CD14-positive monocyte (primary cell): ENCODE data around the gene STRIP1. TPM values are rescaled to one million over a fixed set of nuclear protein-coding genes. Genes with fewer than 3 reads are reported as not detected.
A peak's percentile ranks its signal among the peaks of the same experiment; 100 is the strongest.

Experiments used
- DNase-seq, 3 donors: peaks; one replicate each; pipeline ENCODE4 v3.0.0-alpha.2; 2011 to 2022
- H2AFZ ChIP-seq: 2 replicates; pipeline ENCODE4 v1.6.0; 2012; ENCODE audit warnings: mild to moderate bottlenecking, low read depth, low read length, inconsistent platforms; ENCODE audit not compliant: insufficient read depth, poor library complexity, severe bottlenecking
- H3K27ac ChIP-seq, 2 donors: 1 replicate in 1 of 2; 2 replicates in 1 of 2; pipeline ENCODE4 v1.5.1; 2012 to 2013; ENCODE audit warnings: low read length in 2 of 2, control low read depth in 1 of 2, inconsistent platforms in 1 of 2, low read depth in 1 of 2, mild to moderate bottlenecking in 1 of 2
- H3K27me3 ChIP-seq, 2 donors: one replicate each; pipeline versions ENCODE4 v1.6.0 to v1.6.1; 2011 to 2013; ENCODE audit warnings: low read length in 2 of 2; ENCODE audit not compliant: control insufficient read depth in 2 of 2, insufficient read depth in 2 of 2
- H3K36me3 ChIP-seq, 2 donors: replicated peaks in 1 of 2; 1 replicate in 1 of 2; 2 replicates in 1 of 2; pipeline versions ENCODE4 v1.5.1 to v1.6.1; 2012 to 2013; ENCODE audit warnings: low read length in 2 of 2, control low read depth in 1 of 2, inconsistent platforms in 1 of 2, mild to moderate bottlenecking in 1 of 2; ENCODE audit not compliant: insufficient read depth in 2 of 2, control insufficient read depth in 1 of 2
- H3K4me1 ChIP-seq, 2 donors: 1 replicate in 1 of 2; 2 replicates in 1 of 2; pipeline versions ENCODE4 v1.5.1 to v1.6.1; 2012 to 2013; ENCODE audit warnings: low read length in 2 of 2, control low read depth in 1 of 2, inconsistent platforms in 1 of 2, mild to moderate bottlenecking in 1 of 2, moderate library complexity in 1 of 2; ENCODE audit not compliant: insufficient read depth in 2 of 2, control insufficient read depth in 1 of 2
- H3K4me2 ChIP-seq: replicated peaks from 2 replicates; pipeline ENCODE3; 2012; ENCODE audit warnings: low read length, moderate library complexity, mild to moderate bottlenecking; ENCODE audit not compliant: poor library complexity, severe bottlenecking; ENCODE audit errors: extremely low read depth
- H3K4me3 ChIP-seq, 3 experiments: fragments of 200-600 bp in 1 of 3; sonication (generic) in 1 of 3; replicated peaks in 1 of 3; 1 replicate in 2 of 3; 2 replicates in 1 of 3; pipeline ENCODE4 v1.5.1; 2011 to 2013; ENCODE audit warnings: low read length in 3 of 3, mild to moderate bottlenecking in 3 of 3, control low read depth in 2 of 3, low read depth in 2 of 3, inconsistent platforms in 1 of 3, moderate library complexity in 1 of 3
- H3K79me2 ChIP-seq: 2 replicates; pipeline ENCODE4 v1.6.0; 2012; ENCODE audit warnings: mild to moderate bottlenecking, control low read depth, inconsistent platforms, low read length, moderate library complexity; ENCODE audit not compliant: insufficient read depth
- H3K9ac ChIP-seq: 2 replicates; pipeline ENCODE4 v1.6.0; 2017; ENCODE audit warnings: low read length, mild to moderate bottlenecking; ENCODE audit not compliant: insufficient read depth, poor library complexity, severe bottlenecking
- H3K9me3 ChIP-seq, 2 donors: replicated peaks in 1 of 2; 1 replicate in 1 of 2; 2 replicates in 1 of 2; pipeline versions ENCODE4 v1.5.1 to v1.6.1; 2012 to 2013; ENCODE audit warnings: low read length in 2 of 2, control low read depth in 1 of 2; ENCODE audit not compliant: control insufficient read depth in 1 of 2, insufficient read depth in 1 of 2
- H4K20me1 ChIP-seq: 2 replicates; pipeline ENCODE4 v1.6.0; 2012; ENCODE audit warnings: mild to moderate bottlenecking, low read length, control low read depth, moderate library complexity; ENCODE audit not compliant: insufficient read depth
- H3K27ac Mint-ChIP-seq, 7 donors: one replicate each; pipeline ENCODE4 v1.8.0; 2020; ENCODE audit warnings: mild to moderate bottlenecking in 7 of 7, mixed read lengths in 7 of 7, moderate library complexity in 6 of 7, inconsistent platforms in 2 of 7
- H3K27me3 Mint-ChIP-seq, 3 donors: one replicate each; pipeline ENCODE4 v1.8.0; 2021 to 2022; ENCODE audit warnings: low read depth in 3 of 3, mild to moderate bottlenecking in 3 of 3, mixed read lengths in 3 of 3, moderate library complexity in 3 of 3, inconsistent platforms in 1 of 3
- H3K36me3 Mint-ChIP-seq, 2 donors: one replicate each; pipeline ENCODE4 v1.8.0; 2020; ENCODE audit warnings: mixed read lengths in 2 of 2, inconsistent platforms in 1 of 2, mild to moderate bottlenecking in 1 of 2
- H3K4me1 Mint-ChIP-seq: one replicate; pipeline ENCODE4 v1.8.0; 2020; ENCODE audit warnings: mild to moderate bottlenecking, mixed read lengths
- H3K4me3 Mint-ChIP-seq, 2 donors: one replicate each; pipeline ENCODE4 v1.8.0; 2020; ENCODE audit warnings: mild to moderate bottlenecking in 2 of 2, mixed read lengths in 2 of 2, moderate library complexity in 1 of 2
- H3K9me3 Mint-ChIP-seq, 7 donors: one replicate each; pipeline ENCODE4 v1.8.0; 2020 to 2022; ENCODE audit warnings: mixed read lengths in 7 of 7, mild to moderate bottlenecking in 6 of 7, moderate library complexity in 6 of 7, inconsistent platforms in 2 of 7
- WGBS: methylation state at CpG from one replicate; pipeline ENCODE4 v1.1.5; 2013; ENCODE audit warnings: missing lambda C conversion rate; ENCODE audit not compliant: insufficient coverage; 5-methylcytosine and 5-hydroxymethylcytosine counted together
- intact Hi-C, 2 donors: fragments of 100-400 bp; cut with micrococcal nuclease; formaldehyde crosslinking; loops; one replicate each; pipeline versions ENCODE4 v1.15.0 to v1.15.1; 2023
- polyA plus RNA-seq, 3 donors: library from polyadenylated mRNA; depleted of rRNA in 1 of 3; unstranded in 2 of 3; stranded (reverse) in 1 of 3; fragments of 300-500 nt in 2 of 3; fragments of >200 nt in 1 of 3; fragmentation: Illumina TruSeq in 2 of 3; gene quantifications; 1 replicate in 2 of 3; 2 replicates in 1 of 3; pipeline ENCODE4 v1.2.3, GENCODE V29; 2012 to 2021
- TF ChIP-seq, protein P1 (sequence below): fragments of 200-600 bp; IDR thresholded peaks from one replicate; pipeline ENCODE4 v1.8.0; 2022; ENCODE audit warnings: antibody characterized with exemption, mild to moderate bottlenecking

Gene STRIP1
- polyA plus RNA-seq, 3 donors: 8.9 to 33.6 (median 11.0) TPM

DNA sequence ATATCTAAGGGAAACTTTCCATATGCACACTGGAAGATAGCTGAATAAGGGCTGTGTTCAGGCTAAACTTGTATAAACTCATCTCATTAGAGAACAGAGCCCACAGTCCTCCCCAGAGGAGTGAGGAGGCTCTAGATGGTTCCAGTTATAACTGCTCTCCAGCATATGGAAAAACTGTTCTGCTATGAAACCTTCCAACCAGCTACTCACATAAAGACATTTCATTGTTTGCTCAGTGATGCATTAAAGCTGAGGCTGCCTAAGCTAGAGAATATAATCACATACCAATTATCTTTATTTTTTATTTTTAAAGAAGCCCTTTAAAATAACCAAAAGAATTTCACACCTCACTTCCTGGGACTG lies 36.6 kb upstream of the STRIP1 start:
- Histone ChIP-seq H3K27ac (no peak overlapping the region), H3K36me3 (peaks cover 5 to 23% of the 10 kb centered on the region in 2 donors), H3K9me3 (no peaks in the 10 kb centered on the region), H3K9ac (no peak overlapping the region), H3K27me3 (no peaks in the 10 kb centered on the region), H3K4me1 (peaks cover 4 to 6% of the 10 kb centered on the region in 2 donors), H3K79me2 (peaks cover 75% of the 10 kb centered on the region), H3K4me2 (no peak overlapping the region), H3K4me3 (no peak overlapping the region), H4K20me1 (peaks cover 78% of the 10 kb centered on the region), H2AFZ (no peak overlapping the region)
- TF ChIP-seq, protein P1, sequence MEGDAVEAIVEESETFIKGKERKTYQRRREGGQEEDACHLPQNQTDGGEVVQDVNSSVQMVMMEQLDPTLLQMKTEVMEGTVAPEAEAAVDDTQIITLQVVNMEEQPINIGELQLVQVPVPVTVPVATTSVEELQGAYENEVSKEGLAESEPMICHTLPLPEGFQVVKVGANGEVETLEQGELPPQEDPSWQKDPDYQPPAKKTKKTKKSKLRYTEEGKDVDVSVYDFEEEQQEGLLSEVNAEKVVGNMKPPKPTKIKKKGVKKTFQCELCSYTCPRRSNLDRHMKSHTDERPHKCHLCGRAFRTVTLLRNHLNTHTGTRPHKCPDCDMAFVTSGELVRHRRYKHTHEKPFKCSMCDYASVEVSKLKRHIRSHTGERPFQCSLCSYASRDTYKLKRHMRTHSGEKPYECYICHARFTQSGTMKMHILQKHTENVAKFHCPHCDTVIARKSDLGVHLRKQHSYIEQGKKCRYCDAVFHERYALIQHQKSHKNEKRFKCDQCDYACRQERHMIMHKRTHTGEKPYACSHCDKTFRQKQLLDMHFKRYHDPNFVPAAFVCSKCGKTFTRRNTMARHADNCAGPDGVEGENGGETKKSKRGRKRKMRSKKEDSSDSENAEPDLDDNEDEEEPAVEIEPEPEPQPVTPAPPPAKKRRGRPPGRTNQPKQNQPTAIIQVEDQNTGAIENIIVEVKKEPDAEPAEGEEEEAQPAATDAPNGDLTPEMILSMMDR: no peak
- Mint-ChIP-seq H3K4me1 (peaks cover 9% of the 10 kb centered on the region), H3K36me3 (peaks cover 9 to 17% of the 10 kb centered on the region in 2 donors), H3K4me3 (no peak overlapping the region), H3K27me3 (peaks cover 0 to 2% (median 0%) of the 10 kb centered on the region in 3 donors), H3K9me3 (no peaks in the 10 kb centered on the region), H3K27ac (peak overlapping the region in 3 of 7 donors; percentile 31 to 49 (median 33))
- intact Hi-C loops: no loop called here
- no peak for DNase-seq

DNA sequence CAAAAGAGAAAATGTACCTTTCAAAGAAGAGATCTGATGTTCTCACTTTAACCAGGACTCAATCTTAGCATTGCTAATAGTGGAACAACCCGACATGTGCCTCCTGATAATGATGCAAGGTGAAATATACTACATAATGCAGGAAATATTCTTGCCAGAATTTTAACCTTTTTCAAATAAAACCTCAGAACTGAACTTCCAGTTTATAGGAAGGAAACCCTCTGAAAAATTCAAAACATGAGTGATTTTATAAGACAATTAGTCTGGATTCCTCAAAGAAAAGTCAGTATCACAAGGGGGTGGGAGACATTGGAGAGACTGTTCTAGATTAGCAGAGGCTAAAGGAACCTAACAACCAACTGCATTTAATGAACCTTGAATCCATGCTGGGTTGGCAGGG lies 31.7 kb upstream of the STRIP1 start:
- Histone ChIP-seq H3K4me2 (no peak overlapping the region), H3K79me2 (peaks cover 52% of the 10 kb centered on the region)

More for the DNA sequence above, 31.7 kb upstream of the STRIP1 start:
- H3K9me3 ChIP-seq: no peaks in the 10 kb centered on the region
- no peak overlapping the region for H3K27ac Mint-ChIP-seq
- H2AFZ ChIP-seq: no peak overlapping the region
- H3K4me3 ChIP-seq: no peak overlapping the region
- H3K27ac ChIP-seq: no peak overlapping the region
- peaks cover 9 to 11% of the 10 kb centered on the region in 2 donors for H3K36me3 Mint-ChIP-seq
- H3K27me3 Mint-ChIP-seq: peaks cover 0 to 2% (median 0%) of the 10 kb centered on the region in 3 donors
- H3K4me3 Mint-ChIP-seq: no peak overlapping the region
- H3K27me3 ChIP-seq: no peaks in the 10 kb centered on the region
- H3K36me3 ChIP-seq: peaks cover 2 to 16% of the 10 kb centered on the region in 2 donors
- H4K20me1 ChIP-seq: peaks cover 77% of the 10 kb centered on the region
- H3K9ac ChIP-seq: no peak overlapping the region
- TF ChIP-seq, protein P1: no peak
- intact Hi-C loops: no loop called here
- peaks cover 12 to 20% of the 10 kb centered on the region in 2 donors for H3K4me1 ChIP-seq
- no peak for DNase-seq
- peaks cover 25% of the 10 kb centered on the region for H3K4me1 Mint-ChIP-seq
- no CpG with 5 or more reads among the region's 1 CpG for WGBS
- no peaks in the 10 kb centered on the region for H3K9me3 Mint-ChIP-seq
